Endothelial cell of umbilical vein (primary cell): ENCODE results near the gene KRTAP17-1. TPM values are rescaled to one million over a fixed set of nuclear protein-coding genes. Genes with fewer than 3 reads are reported as not detected.

ENCODE experiments used
- BruUV-seq: library from RNA; stranded (reverse); fragments of 400-500 nt; replicated peaks from 2 replicates; lab custom pipeline; 2021; lab: Mats Ljungman, UMichigan
- CTCF ChIA-PET: fragments of 300-600, 350-600 bp; sonication (Branson Sonifier 250); formaldehyde crosslinking; loops from one replicate; lab custom pipeline; 2021; ENCODE audit warnings: antibody characterized with exemption, inconsistent platforms; lab: Charles Lee
- POLR2A ChIA-PET: fragments of 300-600, 350-600 bp; sonication (Branson Sonifier 250); formaldehyde crosslinking; loops from one replicate; lab custom pipeline; 2021; ENCODE audit warnings: antibody characterized with exemption, inconsistent platforms; lab: Charles Lee
- DNase-seq: peaks from one replicate; pipeline ENCODE4 v3.0.0-alpha.2; 2011; ENCODE audit warnings: low read depth, low spot score
- FAIRE-seq: peaks from 2 replicates; lab custom pipeline; 2011; peaks lifted over from hg19 to GRCh38; lab: Jason Lieb, UNC
- H2AFZ ChIP-seq: 2 replicates; pipeline ENCODE4 v1.6.0; 2012; ENCODE audit warnings: low read depth, low read length, control low read depth, inconsistent platforms
- H3K27ac ChIP-seq: 2 replicates; pipeline ENCODE4 v1.5.1; 2011; ENCODE audit warnings: low read depth, mild to moderate bottlenecking, control low read depth, low read length, moderate library complexity; ENCODE audit not compliant: insufficient read depth
- H3K27me3 ChIP-seq, 2 experiments: 2 replicates each; pipeline versions ENCODE4 v1.6.0 to v1.6.1; 2011; ENCODE audit warnings: low read length in 2 of 2, mixed read lengths in 1 of 2; ENCODE audit not compliant: control insufficient read depth in 2 of 2, insufficient read depth in 2 of 2
- H3K36me3 ChIP-seq, 2 experiments: 2 replicates in 1 of 2; 3 replicates in 1 of 2; pipeline ENCODE4 v1.5.1; 2011; ENCODE audit warnings: low read length in 2 of 2, mild to moderate bottlenecking in 1 of 2, moderate library complexity in 1 of 2; ENCODE audit not compliant: control insufficient read depth in 2 of 2, insufficient read depth in 2 of 2; ENCODE audit errors: extremely low read depth in 1 of 2
- H3K4me1 ChIP-seq: 3 replicates; pipeline ENCODE4 v1.5.1; 2011; ENCODE audit warnings: mild to moderate bottlenecking, low read length; ENCODE audit not compliant: control insufficient read depth, insufficient read depth; ENCODE audit errors: extremely low read depth
- H3K4me2 ChIP-seq: 2 replicates; pipeline ENCODE4 v1.6.1; 2011; ENCODE audit warnings: low read length, control low read depth, mixed read lengths; ENCODE audit not compliant: insufficient read depth
- H3K4me3 ChIP-seq, 3 experiments: fragments of 200-600 bp in 1 of 3; sonication (generic), shearing (Covaris generic) in 1 of 3; replicated peaks in 1 of 3; 2 replicates each; pipeline ENCODE4 v1.5.1; 2011 to 2016; ENCODE audit warnings: control low read depth in 3 of 3, low read length in 3 of 3, mild to moderate bottlenecking in 2 of 3, inconsistent platforms in 1 of 3, low read depth in 1 of 3, moderate library complexity in 1 of 3; ENCODE audit not compliant: insufficient read depth in 1 of 3
- H3K79me2 ChIP-seq: 2 replicates; pipeline ENCODE4 v1.6.0; 2012; ENCODE audit warnings: low read length, inconsistent platforms; ENCODE audit not compliant: control insufficient read depth, insufficient read depth
- H3K9ac ChIP-seq: replicated peaks from 2 replicates; pipeline ENCODE3; 2011; ENCODE audit warnings: low read length, control low read depth; ENCODE audit not compliant: insufficient read depth; ENCODE audit errors: extremely low read depth
- H3K9me1 ChIP-seq: replicated peaks from 3 replicates; pipeline ENCODE4 v1.6.0; 2011; ENCODE audit warnings: mild to moderate bottlenecking, low read length; ENCODE audit not compliant: control insufficient read depth, insufficient read depth; ENCODE audit errors: extremely low read depth
- H3K9me3 ChIP-seq: replicated peaks from 2 replicates; pipeline ENCODE4 v1.5.1; 2012; ENCODE audit warnings: low read length, inconsistent platforms; ENCODE audit not compliant: control insufficient read depth, insufficient read depth
- H4K20me1 ChIP-seq: replicated peaks from 2 replicates; pipeline ENCODE3; 2011; ENCODE audit warnings: mild to moderate bottlenecking, low read length; ENCODE audit not compliant: control insufficient read depth, insufficient read depth; ENCODE audit errors: extremely low read depth
- EZH2 ChIP-seq: IDR thresholded peaks from 2 replicates; pipeline ENCODE4 v1.6.1; 2012; ENCODE audit warnings: borderline replicate concordance, low read depth, mild to moderate bottlenecking, moderate library complexity, low read length, inconsistent platforms; ENCODE audit not compliant: severe bottlenecking
- FOS ChIP-seq: IDR thresholded peaks from 2 replicates; pipeline ENCODE4 v1.6.1; 2011; ENCODE audit warnings: mild to moderate bottlenecking, low read length, moderate library complexity, borderline replicate concordance; ENCODE audit not compliant: insufficient read depth
- GATA2 ChIP-seq: IDR thresholded peaks from 2 replicates; pipeline ENCODE4 v1.7.0; 2011; ENCODE audit warnings: low read depth, mild to moderate bottlenecking, moderate library complexity, mixed read lengths, low read length; ENCODE audit not compliant: insufficient read length, insufficient read depth
- JUN ChIP-seq: IDR thresholded peaks from 2 replicates; pipeline ENCODE4 v1.6.1; 2011; ENCODE audit warnings: borderline replicate concordance, low read depth; ENCODE audit not compliant: insufficient read length, insufficient read depth
- MYC ChIP-seq: IDR thresholded peaks from one replicate; pipeline ENCODE4 v1.6.1; 2011; ENCODE audit warnings: mild to moderate bottlenecking, low read depth, low read length
- POLR2A ChIP-seq: IDR thresholded peaks from 2 replicates; pipeline ENCODE4 v1.6.1; 2012; ENCODE audit warnings: low read depth, mild to moderate bottlenecking, control low read depth, low read length
- POLR2AphosphoS5 ChIP-seq: IDR thresholded peaks from 2 replicates; pipeline ENCODE4 v1.6.1; 2012; ENCODE audit warnings: low read depth, mild to moderate bottlenecking, control low read depth, low read length, moderate library complexity; ENCODE audit not compliant: insufficient read depth
- dilution Hi-C: fragments of 300-500 bp; cut with MboI; formaldehyde crosslinking; loops from one replicate; pipeline ENCODE4 v1.15.0; 2019; ENCODE audit warnings: low sequenced_read_pairs; ENCODE audit not compliant: extremely low pct_ligation_motif_present
- intact Hi-C: fragments of 100-400 bp; cut with micrococcal nuclease; formaldehyde crosslinking; loops from one replicate; pipeline ENCODE4 v1.10.0; 2022
- polyA plus RNA-seq, 4 experiments: library from polyadenylated mRNA; depleted of rRNA in 3 of 4; stranded (reverse) in 3 of 4; unstranded in 1 of 4; fragments of >200 nt; gene quantifications; 2 replicates each; pipeline versions ENCODE4 v1.2.1 to v1.2.3, GENCODE V29; 2011 to 2012; ENCODE audit warnings: missing spikeins in 1 of 4
- total RNA-seq: library from RNA; stranded (reverse); gene quantifications from 2 replicates; pipeline ENCODE4 v1.2.3, GENCODE V29; 2021
- TF ChIP-seq, protein P1 (sequence below): IDR thresholded peaks from 2 replicates; pipeline ENCODE4 v1.6.1; 2011; ENCODE audit not compliant: insufficient read depth, insufficient read length
- TF ChIP-seq, protein P2 (sequence below), 2 donors: IDR thresholded peaks; 1 replicate in 1 of 2; 2 replicates in 1 of 2; pipeline ENCODE4 v1.5.1; 2011; ENCODE audit warnings: low read length in 2 of 2, mild to moderate bottlenecking in 2 of 2, moderate library complexity in 2 of 2, control low read depth in 1 of 2, inconsistent platforms in 1 of 2, low read depth in 1 of 2; ENCODE audit not compliant: insufficient read depth in 1 of 2; ENCODE audit errors: extremely low read depth in 1 of 2

Gene KRTAP17-1
- total and polyA plus RNA-seq, 2 donors (not counting 3 experiments of a cell fraction or from before 2014, with no cell fraction given), result not detected

DNA sequence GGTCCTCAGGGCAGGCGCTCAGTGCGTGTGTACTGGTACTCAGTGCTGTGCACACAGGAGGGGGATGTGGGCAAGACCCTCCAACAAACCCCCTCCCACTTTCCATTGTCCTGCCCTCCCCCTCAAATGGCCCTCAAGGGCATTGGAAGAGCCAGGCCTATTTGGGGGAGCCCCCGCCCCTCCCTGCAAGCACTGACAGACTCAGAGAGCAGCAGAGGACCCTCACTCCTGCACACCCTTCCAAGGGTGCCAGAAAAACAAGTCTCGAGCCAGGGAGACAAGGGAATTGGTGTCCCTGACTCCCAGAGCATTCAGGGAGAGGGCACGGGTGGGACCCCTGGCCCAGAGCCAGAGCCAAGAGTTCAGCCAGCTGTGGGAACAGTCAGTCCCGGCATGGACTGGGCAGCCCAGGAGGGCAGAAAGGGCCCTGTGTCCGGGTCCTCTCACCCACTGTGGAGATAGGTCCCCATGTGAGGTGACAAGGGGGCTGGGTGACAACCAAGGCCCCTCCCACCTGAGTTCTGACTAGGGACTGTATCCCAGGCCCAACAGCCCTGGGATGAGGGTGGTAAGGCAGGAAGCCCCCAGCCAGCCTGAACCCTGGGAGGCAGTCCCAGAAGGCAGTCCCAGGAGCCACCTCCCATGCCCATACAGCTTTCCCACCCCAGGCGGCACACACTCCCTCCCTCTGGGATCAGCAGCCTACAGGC, 12.1 kb upstream of the KRTAP17-1 start:
- Histone ChIP-seq H3K79me2 (no peaks in the 10 kb centered on the region), H2AFZ (no peak overlapping the region), H3K27me3 (no peaks in the 10 kb centered on the region), H3K27ac (no peak overlapping the region), H3K9me1 (no peaks in the 10 kb centered on the region), H3K9me3 (no peaks in the 10 kb centered on the region), H3K4me1 (no peaks in the 10 kb centered on the region), H4K20me1 (no peaks in the 10 kb centered on the region), H3K4me2 (no peak overlapping the region), H3K4me3 (no peak overlapping the region), H3K9ac (no peak overlapping the region), H3K36me3 (no peaks in the 10 kb centered on the region)
- DNase-seq (no peak), FAIRE-seq (no peak)
- dilution Hi-C loops (no loop called here), intact Hi-C loops (loop anchor here (10.0 kb wide), 1 partner anchor 337 kb away; no protein-coding TSS in a partner anchor)
- no peak for TF ChIP-seq FOS
- TF ChIP-seq EZH2, result no peak
- no peak for TF ChIP-seq MYC
- no peak for TF ChIP-seq POLR2A
- TF ChIP-seq, protein P1, sequence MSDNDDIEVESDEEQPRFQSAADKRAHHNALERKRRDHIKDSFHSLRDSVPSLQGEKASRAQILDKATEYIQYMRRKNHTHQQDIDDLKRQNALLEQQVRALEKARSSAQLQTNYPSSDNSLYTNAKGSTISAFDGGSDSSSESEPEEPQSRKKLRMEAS, result no peak
- no peak for TF ChIP-seq POLR2AphosphoS5
- TF ChIP-seq JUN, result no peak
- TF ChIP-seq, protein P2, sequence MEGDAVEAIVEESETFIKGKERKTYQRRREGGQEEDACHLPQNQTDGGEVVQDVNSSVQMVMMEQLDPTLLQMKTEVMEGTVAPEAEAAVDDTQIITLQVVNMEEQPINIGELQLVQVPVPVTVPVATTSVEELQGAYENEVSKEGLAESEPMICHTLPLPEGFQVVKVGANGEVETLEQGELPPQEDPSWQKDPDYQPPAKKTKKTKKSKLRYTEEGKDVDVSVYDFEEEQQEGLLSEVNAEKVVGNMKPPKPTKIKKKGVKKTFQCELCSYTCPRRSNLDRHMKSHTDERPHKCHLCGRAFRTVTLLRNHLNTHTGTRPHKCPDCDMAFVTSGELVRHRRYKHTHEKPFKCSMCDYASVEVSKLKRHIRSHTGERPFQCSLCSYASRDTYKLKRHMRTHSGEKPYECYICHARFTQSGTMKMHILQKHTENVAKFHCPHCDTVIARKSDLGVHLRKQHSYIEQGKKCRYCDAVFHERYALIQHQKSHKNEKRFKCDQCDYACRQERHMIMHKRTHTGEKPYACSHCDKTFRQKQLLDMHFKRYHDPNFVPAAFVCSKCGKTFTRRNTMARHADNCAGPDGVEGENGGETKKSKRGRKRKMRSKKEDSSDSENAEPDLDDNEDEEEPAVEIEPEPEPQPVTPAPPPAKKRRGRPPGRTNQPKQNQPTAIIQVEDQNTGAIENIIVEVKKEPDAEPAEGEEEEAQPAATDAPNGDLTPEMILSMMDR (IDR thresholded peaks at IDR 0.05; ENCODE audit: extremely low read depth in 1 of 2, insufficient read depth in 1 of 2, low read depth in 1 of 2, low read length in 2 of 2), result no peak
- no peak for TF ChIP-seq GATA2
- CTCF ChIA-PET, result interaction anchor here (0.5 to 3.9 kb wide), 5 partner anchors 198 to 471 kb away, joined by 4 to 16 read pairs (median 10); no protein-coding TSS in a partner anchor
- BruUV-seq, result no TSS peak
- POLR2A ChIA-PET, result no interaction called here
